Measurements from ENCODE around the gene NR2C2AP. TPM values are rescaled to one million over a fixed set of nuclear protein-coding genes. Genes with fewer than 3 reads are reported as not detected.

The NR2C2AP gene
- total RNA-seq, 2 experiments from 2014 or later, result 25.8 to 25.9 TPM

DNA sequence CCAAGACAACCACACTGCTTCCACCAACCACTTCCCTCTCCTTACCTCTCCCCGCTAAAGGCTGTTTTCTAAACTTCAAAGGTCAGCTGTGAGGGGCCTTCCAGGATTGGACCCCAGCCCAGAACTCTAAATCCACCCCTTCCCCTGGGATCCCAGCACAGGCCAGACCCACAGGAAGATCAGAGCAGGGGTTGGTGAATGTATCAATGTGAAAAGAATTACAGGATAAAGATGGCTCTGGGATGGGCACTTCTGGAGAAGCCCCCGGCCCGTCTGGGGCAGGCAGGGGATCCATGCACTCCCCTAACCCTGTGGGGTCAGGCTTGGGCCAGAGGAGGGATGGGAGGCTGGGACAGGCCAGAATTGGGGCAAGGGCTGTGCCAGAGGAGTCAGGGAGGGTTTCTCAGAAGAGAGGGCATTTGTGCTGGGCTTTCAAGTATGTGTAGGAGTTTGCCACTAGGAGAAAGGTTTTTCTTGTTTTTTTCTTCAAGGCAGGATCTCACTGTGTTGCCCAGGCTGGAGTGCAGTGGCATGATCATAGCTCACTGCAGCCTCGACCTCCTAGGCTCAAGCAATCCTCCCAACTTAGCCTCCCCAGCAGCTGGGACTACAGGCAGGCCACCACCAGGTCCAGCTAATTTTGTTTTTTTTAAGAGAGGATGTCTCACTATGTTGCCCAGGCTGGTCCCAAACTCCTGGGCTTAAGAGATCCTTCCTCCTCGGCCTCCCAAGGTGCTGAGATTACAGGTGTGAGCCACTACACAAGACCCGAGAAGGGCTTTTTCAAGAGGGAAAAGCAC lies 32.1 kb downstream of the NR2C2AP start:
- CTCF ChIA-PET, result no interaction called here
- Mint-ChIP-seq H3K27ac (no peak overlapping the region), H3K27me3 (peaks cover 3% of the 10 kb centered on the region), H3K4me3 (no peak overlapping the region), H3K4me1 (peaks cover 13% of the 10 kb centered on the region), H3K9me3 (no peaks in the 10 kb centered on the region), H3K36me3 (ENCODE audit: low read depth) (no peaks in the 10 kb centered on the region)
- POLR2A ChIA-PET, result interaction anchor here (1.1 to 2.1 kb wide), 2 partner anchors 13 to 15 kb away, joined by 6 read pairs; no protein-coding TSS in a partner anchor
- no peak for DNase-seq

DNA sequence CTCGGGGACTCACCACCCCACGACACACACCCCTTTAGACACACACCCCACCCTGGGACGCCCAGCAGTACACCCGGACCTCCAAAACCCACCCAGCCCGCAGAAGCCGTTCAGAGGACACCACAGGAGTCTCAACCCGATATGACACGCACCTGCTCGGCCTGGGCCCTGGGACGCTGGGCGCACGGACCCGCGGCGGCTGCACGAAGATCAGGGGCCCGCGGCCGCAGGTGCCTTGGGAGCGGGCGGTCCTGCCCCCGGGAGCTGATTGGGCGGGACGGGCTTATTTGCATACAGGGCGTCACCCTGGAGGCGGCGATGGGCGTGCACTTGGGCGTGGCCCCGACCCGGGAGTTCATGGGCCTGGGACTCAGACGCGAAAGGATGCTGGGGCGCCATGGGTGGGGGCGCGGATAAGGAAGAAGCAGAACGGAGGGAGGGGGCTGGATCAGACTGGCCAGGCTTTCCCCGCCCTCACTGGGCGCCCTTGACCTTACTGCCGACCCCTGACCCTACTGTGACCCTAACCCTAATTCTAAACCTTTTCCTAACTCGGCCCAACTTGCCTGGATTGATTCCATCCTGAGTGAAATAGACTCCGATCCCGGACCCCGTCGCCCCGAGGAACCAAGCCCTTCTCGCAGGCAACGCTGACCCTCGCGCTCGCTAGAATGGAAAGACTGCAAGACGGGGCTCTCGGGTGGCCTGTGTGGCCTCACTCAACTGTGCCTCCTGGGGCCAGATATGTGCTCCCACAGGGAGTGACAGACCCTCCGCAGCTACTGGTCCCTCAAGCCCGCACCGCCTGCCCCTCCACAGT lies 33.0 kb downstream of the NR2C2AP start, which contains the start of gene MEF2B:
TSS of gene MEF2B (minus strand) at position 211 of the 820 bp plus-strand sequence. CDS start 19,528 bp downstream, outside the sequence.
- peak; percentile 78 for DNase-seq
- Mint-ChIP-seq H3K9me3 (no peaks in the 10 kb centered on the region), H3K27ac (no peak within 1 kb of the TSS), H3K27me3 (peaks cover 3% of the 10 kb centered on the region), H3K4me3 (no peak within 1 kb of the TSS), H3K36me3 (ENCODE audit: low read depth) (no peaks in the 10 kb centered on the region), H3K4me1 (peaks cover 13% of the 10 kb centered on the region)
- CTCF ChIA-PET, result interaction anchor here (0.6 kb wide), 1 partner anchor 14 kb away, joined by 3 read pairs; no protein-coding TSS in a partner anchor
- POLR2A ChIA-PET, result interaction anchor here (1.0 to 2.1 kb wide), 3 partner anchors 10 to 14 kb away, joined by 4 to 6 read pairs (median 6); no protein-coding TSS in a partner anchor

DNA sequence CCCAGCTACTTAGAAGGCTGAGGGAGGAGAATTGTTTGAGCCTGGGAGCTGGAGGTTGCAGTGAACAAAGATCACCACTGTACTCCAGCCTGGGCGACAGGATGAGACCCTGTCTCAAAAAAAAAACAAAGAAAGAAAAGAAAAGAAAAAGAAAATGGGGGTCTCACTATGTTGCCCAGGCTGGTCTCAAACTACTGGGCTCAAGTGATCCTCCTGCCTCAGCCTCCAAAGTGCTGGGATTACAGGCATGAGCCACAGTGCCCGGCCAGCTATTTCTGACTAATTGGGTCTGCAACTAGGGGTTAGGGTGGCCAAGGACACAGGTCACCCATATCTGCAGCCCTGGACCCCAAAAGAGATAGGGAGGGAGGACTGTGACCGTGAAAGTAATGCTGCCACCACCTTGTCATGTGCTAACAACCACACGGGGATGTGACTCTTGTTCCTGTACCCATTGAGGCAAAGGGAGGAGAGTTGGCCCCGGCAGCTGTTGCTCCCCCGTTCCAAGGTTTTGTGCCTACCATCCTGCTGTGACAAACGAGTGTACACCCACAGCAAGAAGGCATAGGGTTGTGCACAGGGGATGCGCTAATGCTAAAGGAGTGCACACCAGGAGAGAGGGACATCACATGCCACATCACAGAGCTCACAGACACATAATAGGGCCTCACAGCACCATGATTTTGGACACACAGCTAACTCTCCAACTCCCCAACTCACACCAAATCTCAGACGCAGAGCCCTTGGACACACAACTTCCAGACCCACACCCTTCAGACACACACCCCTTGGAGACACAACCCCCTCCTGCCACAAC lies 33.8 kb downstream of the NR2C2AP start:
- no peak overlapping the region for H3K4me3 Mint-ChIP-seq
- no peaks in the 10 kb centered on the region for H3K9me3 Mint-ChIP-seq
- peaks cover 3% of the 10 kb centered on the region for H3K27me3 Mint-ChIP-seq
- CTCF ChIA-PET, result interaction anchor here (0.6 kb wide), 1 partner anchor 15 kb away, joined by 3 read pairs; no protein-coding TSS in a partner anchor
- no peak for DNase-seq
- H3K4me1 Mint-ChIP-seq, result peaks cover 13% of the 10 kb centered on the region
- no peak overlapping the region for H3K27ac Mint-ChIP-seq
- H3K36me3 Mint-ChIP-seq (ENCODE audit: low read depth), result no peaks in the 10 kb centered on the region
- POLR2A ChIA-PET, result interaction anchor here (1.0 to 2.1 kb wide), 3 partner anchors 9 to 14 kb away, joined by 4 to 6 read pairs (median 6); no protein-coding TSS in a partner anchor

- peaks cover 13% of the 10 kb centered on the region for H3K4me1 Mint-ChIP-seq
- no peaks in the 10 kb centered on the region for H3K36me3 Mint-ChIP-seq (ENCODE audit: low read depth)
- H3K27me3 Mint-ChIP-seq, result peaks cover 3% of the 10 kb centered on the region
- H3K4me3 Mint-ChIP-seq, result no peak overlapping the region
- no peak for DNase-seq
- H3K27ac Mint-ChIP-seq, result no peak overlapping the region
- CTCF ChIA-PET, result interaction anchor here (1.1 kb wide), 1 partner anchor 9 kb away, joined by 3 read pairs; no protein-coding TSS in a partner anchor
- POLR2A ChIA-PET, result no interaction called here
- no peaks in the 10 kb centered on the region for H3K9me3 Mint-ChIP-seq
These were observed 35.6 kb downstream of the NR2C2AP start for GRCh38 chr19:19167612-19168011.

GRCh38 chr19:19165396-19165795 lies 37.8 kb downstream of the NR2C2AP start:
- ChIA-PET POLR2A (no interaction called here), CTCF (interaction anchor here (0.9 kb wide), 1 partner anchor 9 kb away, joined by 3 read pairs; no protein-coding TSS in a partner anchor)
- Mint-ChIP-seq H3K27ac (no peak overlapping the region), H3K4me3 (no peak overlapping the region), H3K27me3 (no peaks in the 10 kb centered on the region), H3K4me1 (peaks cover 6% of the 10 kb centered on the region), H3K9me3 (no peaks in the 10 kb centered on the region), H3K36me3 (ENCODE audit: low read depth) (no peaks in the 10 kb centered on the region)
- no peak for DNase-seq

DNA sequence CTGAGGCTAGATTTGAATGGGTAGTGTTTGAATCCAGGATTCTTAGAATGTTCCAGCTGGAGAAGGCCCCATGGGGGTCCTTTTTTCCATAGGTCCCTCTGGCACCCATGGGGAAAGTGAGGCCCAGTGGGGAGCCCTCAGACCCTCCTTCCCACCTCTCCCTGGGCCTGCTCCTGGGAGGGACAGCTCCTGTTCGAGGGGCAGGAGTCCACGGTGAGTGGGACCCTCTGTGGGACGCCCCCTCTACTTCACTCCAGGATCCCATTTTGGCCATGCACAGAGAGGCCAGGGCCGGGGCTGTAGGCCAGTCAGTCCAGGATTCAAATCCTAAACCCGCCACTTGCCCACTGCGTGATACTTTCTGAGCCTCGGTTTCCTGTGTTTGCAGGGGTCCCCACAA lies 40.7 kb downstream of the NR2C2AP start:
- ChIA-PET CTCF (interaction anchor here (1.7 kb wide), 1 partner anchor 16 kb away, joined by 5 read pairs; no protein-coding TSS in a partner anchor), POLR2A (no interaction called here)
- no peaks in the 10 kb centered on the region for H3K9me3 Mint-ChIP-seq
- H3K27me3 Mint-ChIP-seq, result no peaks in the 10 kb centered on the region
- H3K4me3 Mint-ChIP-seq, result no peak overlapping the region
- H3K27ac Mint-ChIP-seq, result no peak overlapping the region
- DNase-seq, result no peak
- no peaks in the 10 kb centered on the region for H3K36me3 Mint-ChIP-seq (ENCODE audit: low read depth)
- H3K4me1 Mint-ChIP-seq, result no peaks in the 10 kb centered on the region

DNA sequence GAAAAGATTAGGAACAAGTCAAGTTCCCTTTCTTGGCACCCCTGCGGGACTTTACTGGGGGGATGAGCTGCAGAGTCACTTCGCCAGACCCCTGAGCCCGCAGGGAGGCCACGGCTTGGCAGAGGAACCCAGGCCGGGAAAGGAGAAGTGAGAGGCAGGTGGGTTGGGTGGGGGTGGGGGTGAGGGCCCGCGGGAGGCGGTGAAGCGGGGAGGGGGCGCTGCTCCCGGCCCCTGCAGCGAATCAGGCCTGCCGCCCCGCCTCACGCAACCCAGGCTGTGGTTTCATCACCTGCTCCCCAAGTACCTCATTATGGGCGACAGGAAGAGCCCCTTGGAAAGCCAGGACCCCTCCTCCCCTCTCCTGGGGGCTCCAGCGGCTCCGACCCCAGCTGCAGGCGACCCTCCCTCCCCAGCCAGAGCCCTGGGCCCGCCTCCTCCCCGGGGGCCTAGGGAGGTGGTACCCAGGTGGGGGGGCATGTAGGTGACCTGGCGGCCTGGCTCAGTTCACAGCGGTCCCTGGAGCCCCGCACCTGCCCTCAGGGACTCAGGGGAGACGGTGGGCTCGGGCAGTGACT lies 42.7 kb downstream of the NR2C2AP start:
- Mint-ChIP-seq H3K4me3 (no peak overlapping the region), H3K27ac (no peak overlapping the region), H3K36me3 (ENCODE audit: low read depth) (peaks cover 3% of the 10 kb centered on the region), H3K9me3 (no peaks in the 10 kb centered on the region), H3K4me1 (no peaks in the 10 kb centered on the region), H3K27me3 (no peaks in the 10 kb centered on the region)
- no peak for DNase-seq
- ChIA-PET CTCF (interaction anchor here (1.6 to 1.7 kb wide), 2 partner anchors 14 kb away, joined by 5 to 6 read pairs; no protein-coding TSS in a partner anchor), POLR2A (interaction anchor here (1.0 kb wide), 1 partner anchor 10 kb away, joined by 4 read pairs; the partner anchor contains the start of gene MEF2B)

- H3K36me3 Mint-ChIP-seq (ENCODE audit: low read depth), result peaks cover 3% of the 10 kb centered on the region
- CTCF ChIA-PET, result interaction anchor here (1.6 to 3.9 kb wide), 2 partner anchors 12 to 15 kb away, joined by 6 to 23 read pairs; no protein-coding TSS in a partner anchor
These were observed 43.7 kb downstream of the NR2C2AP start for GRCh38 chr19:19159534-19159933.

DNA sequence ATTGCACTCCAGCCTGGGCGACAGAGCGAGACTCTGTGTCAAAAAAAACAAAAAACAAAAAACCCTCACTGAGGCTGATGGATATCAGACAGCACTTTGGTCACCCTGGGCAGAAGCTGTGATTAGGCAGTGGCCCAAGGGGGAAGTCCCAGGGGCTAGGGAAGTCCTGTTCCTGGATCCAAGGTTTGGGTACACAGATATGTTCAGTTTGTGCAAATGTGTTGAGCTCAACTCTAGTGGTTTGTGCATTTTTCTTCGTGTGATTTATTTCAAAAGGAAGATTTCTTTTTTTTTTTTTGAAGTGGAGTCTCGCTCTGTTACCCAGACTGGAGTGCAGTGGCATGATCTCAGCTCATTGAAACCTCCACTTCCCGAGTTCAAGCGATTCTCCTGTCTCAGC lies 45.4 kb downstream of the NR2C2AP start:
- Mint-ChIP-seq H3K4me1 (no peaks in the 10 kb centered on the region), H3K27ac (no peak overlapping the region), H3K4me3 (no peak overlapping the region), H3K9me3 (no peaks in the 10 kb centered on the region), H3K36me3 (ENCODE audit: low read depth) (peaks cover 3% of the 10 kb centered on the region), H3K27me3 (no peaks in the 10 kb centered on the region)
- DNase-seq, result no peak
- ChIA-PET POLR2A (interaction anchor here (2.1 kb wide), 1 partner anchor 12 kb away, joined by 6 read pairs; the partner anchor contains the start of gene MEF2B), CTCF (interaction anchor here (1.2 to 3.9 kb wide), 2 partner anchors 10 to 28 kb away, joined by 3 to 23 read pairs; no protein-coding TSS in a partner anchor)

More at GRCh38 chr19:19159534-19159933, 43.7 kb downstream of the NR2C2AP start:
- no peak overlapping the region for H3K27ac Mint-ChIP-seq
- DNase-seq, result no peak
- no peaks in the 10 kb centered on the region for H3K9me3 Mint-ChIP-seq
- H3K4me1 Mint-ChIP-seq, result no peaks in the 10 kb centered on the region
- POLR2A ChIA-PET, result no interaction called here
- H3K27me3 Mint-ChIP-seq, result no peaks in the 10 kb centered on the region
- no peak overlapping the region for H3K4me3 Mint-ChIP-seq

GRCh38 chr19:19155495-19156219 lies 47.6 kb downstream of the NR2C2AP start:
- Mint-ChIP-seq H3K36me3 (ENCODE audit: low read depth) (peaks cover 3% of the 10 kb centered on the region), H3K27ac (no peak overlapping the region), H3K27me3 (no peaks in the 10 kb centered on the region), H3K4me1 (no peaks in the 10 kb centered on the region), H3K9me3 (no peaks in the 10 kb centered on the region), H3K4me3 (no peak overlapping the region)
- CTCF ChIA-PET, result interaction anchor here (0.8 to 3.9 kb wide), 3 partner anchors 8 to 74 kb away, joined by 3 to 23 read pairs (median 4); no protein-coding TSS in a partner anchor
- POLR2A ChIA-PET, result interaction anchor here (1.1 kb wide), 1 partner anchor 14 kb away, joined by 6 read pairs; the partner anchor contains the start of gene MEF2B
- no peak for DNase-seq

DNA sequence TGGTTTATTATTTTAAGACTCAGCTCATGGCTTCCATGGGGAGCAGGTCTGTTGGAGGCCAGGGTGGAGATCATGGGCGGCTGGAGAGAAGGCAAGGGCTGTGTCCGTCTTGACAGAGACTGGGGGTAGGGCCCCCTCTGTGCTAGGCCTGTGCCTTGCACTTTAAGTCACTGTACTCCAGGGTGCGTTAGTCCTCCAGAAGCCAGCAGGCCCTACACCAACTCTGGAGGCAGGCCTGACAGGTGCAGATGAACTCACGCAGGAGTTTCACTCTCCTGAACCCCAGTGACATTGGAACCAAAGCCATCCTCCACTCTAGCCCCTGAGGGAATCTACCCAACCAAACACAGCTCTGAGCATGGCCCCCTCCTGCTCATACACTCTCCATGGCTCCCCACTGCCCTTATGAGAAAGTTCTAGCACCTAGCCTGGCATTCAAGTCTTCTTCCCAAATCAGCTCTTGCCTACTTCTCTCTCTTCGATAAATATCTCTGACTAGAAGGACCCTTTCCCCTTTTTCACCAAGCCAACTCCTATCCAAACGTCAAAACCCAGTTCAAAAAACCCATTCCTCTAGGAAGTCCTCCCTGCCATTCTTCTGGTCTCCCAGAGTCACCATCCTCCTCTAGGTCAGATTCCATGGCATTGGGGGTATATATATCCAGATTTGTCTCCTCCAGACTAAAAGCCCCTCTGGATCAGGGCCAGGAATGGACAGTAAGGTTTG lies 48.3 kb downstream of the NR2C2AP start:
- no peaks in the 10 kb centered on the region for H3K27me3 Mint-ChIP-seq
- H3K36me3 Mint-ChIP-seq (ENCODE audit: low read depth), result peaks cover 3% of the 10 kb centered on the region
- ChIA-PET CTCF (interaction anchor here (1.1 kb wide), 1 partner anchor 14 kb away, joined by 4 read pairs; no protein-coding TSS in a partner anchor), POLR2A (no interaction called here)
- H3K27ac Mint-ChIP-seq, result no peak overlapping the region
- H3K9me3 Mint-ChIP-seq, result no peaks in the 10 kb centered on the region
- H3K4me3 Mint-ChIP-seq, result no peak overlapping the region
- no peaks in the 10 kb centered on the region for H3K4me1 Mint-ChIP-seq
- no peak for DNase-seq

Data from activated CD4-positive, alpha-beta memory T cell treated with anti-CD3 and anti-CD28 coated beads, Interleukin-2, amount 10 ng/mL, durations not matched to agents 7 days and 5 days (primary cell).